Measurements from ENCODE around the gene RAB44. TPM values are rescaled to one million over a fixed set of nuclear protein-coding genes. Genes with fewer than 3 reads are reported as not detected.

Gene RAB44
- total and polyA plus RNA-seq, 2 of the 13 experiments (the other 11 are each of a cell fraction or from before 2014, with no cell fraction given): not detected

- Histone ChIP-seq H3K79me2 (ENCODE audit: insufficient read depth, low read length) (no peaks in the 10 kb centered on the region), H3K4me2 (ENCODE audit: low read depth, low read length) (no peak overlapping the region), H3K36me3 (replicated peaks in 1 of 2; ENCODE audit: control insufficient read depth in 1 of 2, insufficient read depth in 2 of 2, low read length in 2 of 2) (no peaks in the 10 kb centered on the region), H3K4me3 (replicated peaks in 1 of 3; ENCODE audit: insufficient read depth in 1 of 3, low read depth in 2 of 3, low read length in 3 of 3) (no peak overlapping the region), H3K9me3 (ENCODE audit: low read length) (no peaks in the 10 kb centered on the region), H3K4me1 (ENCODE audit: insufficient read depth, low read length) (no peaks in the 10 kb centered on the region), H3K9ac (ENCODE audit: insufficient read depth, low read depth, low read length) (no peak overlapping the region), H3K27ac (ENCODE audit: extremely low read length, insufficient read depth, low read length) (no peak overlapping the region), H2AFZ (ENCODE audit: low read length) (no peak overlapping the region), H3K27me3 (ENCODE audit: control insufficient read depth in 1 of 2, insufficient read depth in 2 of 2, low read length in 2 of 2) (peaks cover 10 to 69% of the 10 kb centered on the region in 2 experiments; a peak in 4 of 5 replicates), H4K20me1 (ENCODE audit: insufficient read depth, low read length) (no peaks in the 10 kb centered on the region)
- FAIRE-seq: peak; percentile 34
- intact Hi-C loops (cut with micrococcal nuclease; ENCODE audit: unreplicated experiment): loop anchor here (1.0 kb wide), 1 partner anchor 78 kb away; no protein-coding TSS in a partner anchor
- BruUV-seq (replicated peaks): no TSS peak
- WGBS (ENCODE audit: low lambda C conversion rate): 70% methylated on average over 3 of the region's 3 CpGs
- CTCF ChIA-PET (ENCODE audit: low intra/inter-chr PET ratio, low total read pairs): interaction anchor here (1.4 kb wide), 2 partner anchors 78 to 86 kb away, joined by 8 to 9 read pairs; no protein-coding TSS in a partner anchor
- in situ Hi-C loops (cut with HindIII; ENCODE audit: extremely low pct_ligation_motif_present, low pct_unique_long_range_greater_than_20kb): no loop called here
- peak; percentile 52 for DNase-seq (ENCODE audit: low spot score)
- ATAC-seq: peak; percentile 87
- POLR2A ChIA-PET: no interaction called here
- TF ChIP-seq BHLHE40 (IDR thresholded peaks at IDR 0.05; ENCODE audit: low read length) (no peak), ZNF724P (CRISPR knock-in tag; IDR thresholded peaks at IDR 0.05; ENCODE audit: borderline replicate concordance) (no peak), ZNF547 (CRISPR knock-in tag; IDR thresholded peaks at IDR 0.05) (no peak), NCOR1 (IDR thresholded peaks at IDR 0.05; ENCODE audit: borderline replicate concordance, low read length) (no peak), DZIP1 (CRISPR knock-in tag; IDR thresholded peaks at IDR 0.05) (no peak), ZBTB20 (CRISPR knock-in tag; IDR thresholded peaks at IDR 0.05; ENCODE audit: borderline replicate concordance, low read depth) (no peak), TERF1 (CRISPR knock-in tag; IDR thresholded peaks at IDR 0.05) (no peak), GZF1 (CRISPR knock-in tag; IDR thresholded peaks at IDR 0.05) (no peak), IRF1 (CRISPR knock-in tag; IDR thresholded peaks at IDR 0.05; ENCODE audit: low read depth) (no peak), ZNF367 (CRISPR knock-in tag; IDR thresholded peaks at IDR 0.05; ENCODE audit: borderline replicate concordance) (no peak), SYNCRIP (IDR thresholded peaks at IDR 0.05; ENCODE audit: insufficient read depth, low read depth, low read length) (no peak), IKZF4 (CRISPR knock-in tag; IDR thresholded peaks at IDR 0.05; ENCODE audit: borderline replicate concordance, low read depth, not compliant biosample characterization) (no peak), EED (CRISPR knock-in tag; IDR thresholded peaks at IDR 0.05) (no peak), U2AF2 (IDR thresholded peaks at IDR 0.05; ENCODE audit: low read depth, low read length) (no peak), ZNF589 (CRISPR knock-in tag; conservative IDR thresholded peaks at IDR 0.05) (no peak), ZNF274 (CRISPR knock-in tag; IDR thresholded peaks at IDR 0.05) (no peak), HIVEP1 (CRISPR knock-in tag; IDR thresholded peaks at IDR 0.05) (0 out of 2 replicates have a peak, but pooled peaks have one; percentile 44), ZNF317 (CRISPR knock-in tag; IDR thresholded peaks at IDR 0.05) (no peak), RFX5 (IDR thresholded peaks at IDR 0.05; ENCODE audit: low read depth, low read length) (no peak), SNAPC2 (CRISPR knock-in tag; IDR thresholded peaks at IDR 0.05) (no peak)
Observed at GRCh38 chr6:36701401-36701991, 3.9 kb downstream of the RAB44 start.
